ENCODE measurements around the gene CSK. TPM values are rescaled to one million over a fixed set of nuclear protein-coding genes. Genes with fewer than 3 reads are reported as not detected.

CSK gene
- total RNA-seq, 4 donors from 2014 or later: 6.4 to 11.7 (median 10.8) TPM

GRCh38 chr15:74773329-74773728 is 8.6 kb upstream of the CSK start:
- TF ChIP-seq CTCF (IDR thresholded peaks at IDR 0.05 in 4 of 5, conservative IDR thresholded peaks at IDR 0.05 in 1 of 5) (no peak), POLR2A (IDR thresholded peaks at IDR 0.05) (no peak)
- H3K4me1 ChIP-seq: peaks cover 0 to 9% of the 10 kb centered on the region in 2 donors
- no peaks in the 10 kb centered on the region for H3K9me3 ChIP-seq
- no peaks in the 10 kb centered on the region for H3K36me3 ChIP-seq
- DNase-seq (no peak), ATAC-seq (no peak)
- in situ Hi-C loops (cut with MboI; ENCODE audit: low sequenced_read_pairs in 4 of 4) (loop anchor here (5.0 to 25.0 kb wide), 4 partner anchors 139 to 386 kb away; no protein-coding TSS in a partner anchor), intact Hi-C loops (cut with DNase I; ENCODE audit: low total_unique reads) (no loop called here)
- H3K27ac ChIP-seq: no peak overlapping the region
- no peak overlapping the region for H3K4me3 ChIP-seq
- H3K27me3 ChIP-seq: no peaks in the 10 kb centered on the region

- H3K9me3 ChIP-seq: no peaks in the 10 kb centered on the region
- TF ChIP-seq POLR2A (IDR thresholded peaks at IDR 0.05) (no peak), CTCF (IDR thresholded peaks at IDR 0.05 in 4 of 5, conservative IDR thresholded peaks at IDR 0.05 in 1 of 5) (no peak)
- ATAC-seq (no peak), DNase-seq (no peak)
- in situ Hi-C loops (cut with MboI; ENCODE audit: low sequenced_read_pairs in 4 of 4): loop anchor here (5.0 to 25.0 kb wide), 4 partner anchors 139 to 386 kb away; no protein-coding TSS in a partner anchor
- intact Hi-C loops (cut with DNase I; ENCODE audit: low total_unique reads): no loop called here
- H3K27ac ChIP-seq: no peak overlapping the region
- H3K27me3 ChIP-seq: no peaks in the 10 kb centered on the region
- H3K4me1 ChIP-seq: peaks cover 0 to 9% of the 10 kb centered on the region in 2 donors
- no peak overlapping the region for H3K4me3 ChIP-seq
- no peaks in the 10 kb centered on the region for H3K36me3 ChIP-seq
Observed at GRCh38 chr15:74773731-74774252, 8.1 kb upstream of the CSK start.

- Histone ChIP-seq H3K27ac (no peak overlapping the region), H3K4me3 (no peak overlapping the region), H3K36me3 (no peaks in the 10 kb centered on the region), H3K27me3 (no peaks in the 10 kb centered on the region), H3K9me3 (no peaks in the 10 kb centered on the region), H3K4me1 (peaks cover 0 to 9% of the 10 kb centered on the region in 2 donors)
- DNase-seq (no peak), ATAC-seq (no peak)
- in situ Hi-C loops (cut with MboI; ENCODE audit: low sequenced_read_pairs in 4 of 4) (loop anchor here in 3 of 4 donors (5.0 to 10.0 kb wide), 3 partner anchors 67 to 170 kb away; partner anchors contain the start of gene ULK3 (in 1 of the 3)), intact Hi-C loops (cut with DNase I; ENCODE audit: low total_unique reads) (no loop called here)
- TF ChIP-seq POLR2A (IDR thresholded peaks at IDR 0.05) (no peak), CTCF (IDR thresholded peaks at IDR 0.05 in 4 of 5, conservative IDR thresholded peaks at IDR 0.05 in 1 of 5) (no peak)
Observed at GRCh38 chr15:74775132-74775562, 6.7 kb upstream of the CSK start.

GRCh38 chr15:74775894-74776293 is 6.0 kb upstream of the CSK start:
- TF ChIP-seq POLR2A (IDR thresholded peaks at IDR 0.05) (no peak), CTCF (IDR thresholded peaks at IDR 0.05 in 4 of 5, conservative IDR thresholded peaks at IDR 0.05 in 1 of 5) (no peak)
- H3K27ac ChIP-seq: no peak overlapping the region
- no peak overlapping the region for H3K4me3 ChIP-seq
- in situ Hi-C loops (cut with MboI; ENCODE audit: low sequenced_read_pairs in 4 of 4): loop anchor here in 3 of 4 donors (5.0 to 10.0 kb wide), 3 partner anchors 66 to 169 kb away; partner anchors contain the start of gene ULK3 (in 1 of the 3)
- H3K4me1 ChIP-seq: peaks cover 5 to 9% of the 10 kb centered on the region in 2 donors
- no peaks in the 10 kb centered on the region for H3K27me3 ChIP-seq
- H3K36me3 ChIP-seq: no peaks in the 10 kb centered on the region
- DNase-seq (no peak), ATAC-seq (no peak)
- no peaks in the 10 kb centered on the region for H3K9me3 ChIP-seq
- intact Hi-C loops (cut with DNase I; ENCODE audit: low total_unique reads): no loop called here

All from gastrocnemius medialis (tissue), 4 donors.